Bronchial epithelial cell (primary cell): ENCODE results near the gene NID1. TPM values are rescaled to one million over a fixed set of nuclear protein-coding genes. Genes with fewer than 3 reads are reported as not detected.
A peak's percentile ranks its signal among the peaks of the same experiment; 100 is the strongest.
"Not testable (repeated sequence)": the region's sequence is repeated elsewhere in the genome, so short reads cannot be mapped to it uniquely, and the experiment has no call there.

Experiments
- DNase-seq: peaks from one replicate; pipeline ENCODE4 v3.0.0-alpha.2; 2010; ENCODE audit warnings: low read depth
- FAIRE-seq: peaks from 2 replicates; lab custom pipeline; 2011; peaks lifted over from hg19 to GRCh38; lab: Jason Lieb, UNC
- H3K27me3 ChIP-seq: 2 replicates; pipeline ENCODE4 v1.5.1; 2011; ENCODE audit warnings: low read length; ENCODE audit not compliant: control insufficient read depth, insufficient read depth
- H3K36me3 ChIP-seq: 2 replicates; pipeline ENCODE4 v1.5.1; 2011; ENCODE audit warnings: low read length; ENCODE audit not compliant: control insufficient read depth, insufficient read depth
- H3K4me3 ChIP-seq: 2 replicates; pipeline ENCODE4 v1.5.1; 2011; ENCODE audit warnings: mild to moderate bottlenecking, low read depth, low read length, control low read depth
- CTCF ChIP-seq: IDR thresholded peaks from 2 replicates; pipeline ENCODE4 v1.5.1; 2011; ENCODE audit warnings: mild to moderate bottlenecking, moderate library complexity, low read length, control low read depth, inconsistent platforms; ENCODE audit not compliant: insufficient read depth, severe bottlenecking
- total RNA-seq: library from RNA; depleted of rRNA; stranded (reverse); fragments of >200 nt; gene quantifications from 2 replicates; pipeline ENCODE4 v1.2.1, GENCODE V29; 2014

Gene NID1
- total RNA-seq, 1 donor from 2014 or later, result 1.3 TPM

- FAIRE-seq, result no peak
Observed at GRCh38 chr1:235976490-235976889, 88.4 kb downstream of the NID1 start.

GRCh38 chr1:235974616-235975015, 90.3 kb downstream of the NID1 start:
- no peaks in the 10 kb centered on the region for H3K36me3 ChIP-seq
- FAIRE-seq (no peak), DNase-seq (no peak)
- H3K27me3 ChIP-seq, result no peaks in the 10 kb centered on the region
- no peak overlapping the region for H3K4me3 ChIP-seq
- TF ChIP-seq CTCF, result no peak

More at GRCh38 chr1:235976490-235976889, 88.4 kb downstream of the NID1 start:
- Histone ChIP-seq H3K36me3 (no peaks in the 10 kb centered on the region), H3K4me3 (no peak overlapping the region), H3K27me3 (no peaks in the 10 kb centered on the region)
- DNase-seq, result no peak
- no peak for TF ChIP-seq CTCF

GRCh38 chr1:235972691-235973090, 92.2 kb downstream of the NID1 start:
- not testable (repeated sequence) for H3K27me3 ChIP-seq, FAIRE-seq, H3K4me3 ChIP-seq, H3K36me3 ChIP-seq, DNase-seq

- Histone ChIP-seq H3K4me3 (peak overlapping the region; percentile 32), H3K27me3 (no peaks in the 10 kb centered on the region), H3K36me3 (no peaks in the 10 kb centered on the region)
- peak; percentile 15 for DNase-seq
- TF ChIP-seq CTCF, result no peak
- FAIRE-seq, result no peak
Observed at GRCh38 chr1:235972311-235972689, 92.6 kb downstream of the NID1 start.

GRCh38 chr1:235971571-235972310, 93.1 kb downstream of the NID1 start:
- Histone ChIP-seq H3K4me3 (peak overlapping the region; percentile 32), H3K36me3 (no peaks in the 10 kb centered on the region), H3K27me3 (no peaks in the 10 kb centered on the region)
- peak; percentile 79 for DNase-seq
- no peak for FAIRE-seq
- peak; percentile 91 for TF ChIP-seq CTCF

GRCh38 chr1:235971020-235971419, 93.9 kb downstream of the NID1 start:
- FAIRE-seq, result no peak
- Histone ChIP-seq H3K27me3 (no peaks in the 10 kb centered on the region), H3K4me3 (no peak overlapping the region), H3K36me3 (no peaks in the 10 kb centered on the region)
- TF ChIP-seq CTCF, result no peak
- DNase-seq, result no peak
